Amniotic stem cell (primary cell): ENCODE results near the gene KDM1B.
"Not testable (repeated sequence)": the region's sequence is repeated elsewhere in the genome, so short reads cannot be mapped to it uniquely, and the experiment has no call there.

Source experiments
- DNase-seq: peaks from one replicate; lab custom pipeline; 2025; lab: John Stamatoyannopoulos, UW

KDM1B gene

DNA sequence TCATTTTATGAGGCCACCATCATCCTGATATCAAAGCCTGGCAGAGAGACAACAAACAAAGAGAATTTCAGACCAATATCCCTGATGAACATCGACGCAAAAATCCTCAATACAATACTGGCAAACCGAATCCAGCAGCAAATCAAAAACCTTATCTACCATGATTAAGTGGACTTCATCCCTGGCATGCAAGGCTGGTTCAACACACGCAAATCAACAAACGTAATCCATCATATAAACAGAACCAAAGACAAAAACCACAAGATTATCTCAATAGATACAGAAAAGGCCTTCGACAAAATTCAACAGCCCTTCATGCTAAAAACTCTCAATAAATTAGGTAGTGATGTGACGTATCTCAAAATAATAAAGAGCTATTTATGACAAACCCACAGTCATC, 76.6 kb downstream of the KDM1B start:
- DNase-seq: not testable (repeated sequence)

DNA sequence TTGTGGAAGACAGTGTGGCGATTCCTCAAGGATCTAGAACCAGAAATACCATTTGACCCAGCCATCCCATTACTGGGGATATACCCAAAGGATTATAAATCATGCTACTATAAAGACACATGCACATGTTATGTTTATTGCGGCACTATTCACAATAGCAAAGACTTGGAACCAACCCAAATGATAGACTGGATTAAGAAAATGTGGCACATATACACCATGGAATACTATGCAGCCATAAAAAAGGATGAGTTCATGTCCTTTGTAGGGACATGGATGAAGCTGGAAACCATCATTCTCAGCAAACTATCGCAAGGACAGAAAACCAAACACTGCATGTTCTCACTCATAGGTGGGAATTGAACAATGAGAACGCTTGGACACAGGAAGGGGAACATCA, 78.5 kb downstream of the KDM1B start:
- DNase-seq: not testable (repeated sequence)

DNA sequence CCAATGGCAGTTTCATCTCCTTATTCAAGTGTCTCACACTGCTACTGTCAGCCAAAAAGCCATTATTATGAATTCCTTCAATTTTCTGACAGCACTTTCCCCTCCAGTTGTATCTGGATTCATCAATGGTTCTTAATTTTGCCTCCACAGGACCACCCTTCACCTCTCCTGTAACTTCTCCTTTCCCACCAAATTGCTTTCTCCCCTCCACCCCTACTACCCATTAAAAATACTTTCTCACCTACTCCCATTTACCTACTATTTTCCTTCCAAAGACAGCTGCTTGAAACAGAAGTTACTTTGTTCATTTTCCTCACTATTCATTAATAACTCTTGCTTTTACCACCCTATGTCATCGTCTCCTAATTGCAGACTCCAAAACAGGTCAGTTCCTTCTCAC, 79.3 kb downstream of the KDM1B start:
- no peak for DNase-seq

- DNase-seq: no peak
Observed at GRCh38 chr6:18235524-18235923, 80.3 kb downstream of the KDM1B start.

- DNase-seq: no peak
Observed at GRCh38 chr6:18237167-18237566, 81.9 kb downstream of the KDM1B start.

GRCh38 chr6:18240230-18240629, 85.0 kb downstream of the KDM1B start:
- no peak for DNase-seq

DNA sequence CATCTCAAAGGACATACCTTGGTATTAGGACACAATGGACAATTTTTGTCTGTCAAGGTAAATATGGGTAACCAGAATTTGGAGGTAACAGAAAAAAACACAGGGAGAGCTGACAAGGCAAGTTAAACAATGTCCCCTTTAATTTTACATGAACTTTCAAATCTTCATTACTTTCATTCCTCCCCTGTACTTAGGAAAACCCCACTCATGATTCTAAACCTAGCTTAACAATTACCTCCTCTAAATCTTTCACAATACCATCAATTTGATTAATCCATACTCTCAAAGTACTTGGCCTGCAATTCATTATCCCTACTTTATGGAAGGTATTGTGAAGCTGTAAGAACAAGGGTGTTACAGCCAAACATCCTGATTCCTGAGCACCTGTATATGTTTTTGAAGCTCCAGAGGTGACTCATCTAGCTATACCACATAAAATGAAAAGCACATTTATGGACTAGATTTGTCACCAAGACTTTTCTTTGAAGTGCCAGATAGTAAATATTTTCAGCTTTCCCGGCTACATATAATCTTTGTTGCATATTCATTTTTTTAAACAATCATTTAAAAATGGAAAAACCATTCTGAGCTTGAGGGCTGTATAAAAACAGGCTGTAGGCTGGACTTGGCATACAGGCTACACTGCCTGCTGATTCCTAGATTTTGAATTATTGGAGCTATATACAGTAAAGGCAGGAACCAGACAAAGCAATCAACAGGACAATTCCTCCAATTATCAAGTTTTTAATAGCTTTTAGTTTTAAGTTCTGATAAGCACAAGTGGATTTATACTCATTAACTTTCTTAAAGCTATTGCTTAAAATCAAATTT, 86.2 kb downstream of the KDM1B start:
- no peak for DNase-seq

DNA sequence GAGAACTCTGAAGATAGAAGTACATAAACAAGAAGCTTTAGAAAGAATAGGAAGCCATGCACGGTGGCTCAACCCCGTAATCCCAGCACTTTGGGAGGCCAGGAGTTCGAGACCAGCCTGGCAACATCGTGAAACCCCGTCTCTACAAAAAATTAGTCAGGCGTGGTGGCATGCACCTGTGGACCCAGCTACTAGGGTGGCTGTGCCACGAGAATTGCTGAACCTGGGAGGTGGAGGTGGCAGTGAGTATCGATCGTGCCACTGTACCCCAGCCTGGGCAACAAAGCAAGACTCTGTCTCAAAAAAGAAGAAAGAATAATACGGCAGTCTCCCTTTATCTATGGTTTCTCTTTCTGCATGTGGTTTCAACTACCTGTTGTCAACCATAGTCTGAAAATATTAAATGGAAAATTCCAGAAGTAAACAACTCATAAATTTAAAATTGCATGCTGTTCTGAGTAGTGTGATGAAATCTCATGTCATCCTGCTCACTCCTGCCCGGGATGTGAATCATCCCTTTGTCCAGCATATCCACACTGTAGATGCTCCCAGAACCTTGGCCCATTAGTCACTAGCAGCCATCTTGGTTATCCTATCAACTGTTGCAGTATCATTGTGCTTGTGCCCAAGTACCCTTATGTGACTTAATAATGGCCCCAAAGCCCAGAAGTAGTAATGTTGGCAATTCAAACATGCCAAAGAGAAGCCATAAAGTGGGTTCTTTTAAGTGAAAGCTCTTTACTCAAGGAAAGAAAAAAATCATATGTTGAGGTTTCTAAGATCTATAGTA, 87.0 kb downstream of the KDM1B start:
- DNase-seq: peak; percentile 59

DNA sequence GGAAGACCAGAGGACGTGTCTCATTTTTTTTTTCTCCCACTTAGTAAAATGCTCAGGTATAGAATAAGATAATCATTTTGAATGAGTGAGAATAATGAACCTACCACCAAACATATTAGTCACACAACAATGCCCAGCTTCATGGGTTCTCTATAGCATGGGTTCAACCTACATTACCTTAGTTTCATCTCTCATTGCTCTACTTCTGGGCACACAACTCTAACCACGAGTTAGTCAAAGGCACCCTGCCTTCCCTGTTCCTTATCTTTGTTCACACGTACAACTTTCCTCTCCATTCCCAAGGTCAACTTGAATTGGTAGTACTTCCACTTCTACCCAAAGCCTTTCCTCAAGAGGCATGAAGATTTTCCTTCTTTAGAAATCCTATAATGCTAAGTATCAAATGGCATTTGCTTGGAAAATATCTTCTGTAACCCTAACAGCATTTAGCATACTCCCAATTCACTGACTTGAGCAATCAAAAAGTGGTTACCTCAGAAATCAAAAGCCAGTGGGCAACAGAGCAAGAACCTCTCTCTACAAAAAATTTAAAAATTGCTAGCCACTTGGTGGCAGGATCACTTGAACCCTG, 88.2 kb downstream of the KDM1B start:
- DNase-seq: no peak

DNA sequence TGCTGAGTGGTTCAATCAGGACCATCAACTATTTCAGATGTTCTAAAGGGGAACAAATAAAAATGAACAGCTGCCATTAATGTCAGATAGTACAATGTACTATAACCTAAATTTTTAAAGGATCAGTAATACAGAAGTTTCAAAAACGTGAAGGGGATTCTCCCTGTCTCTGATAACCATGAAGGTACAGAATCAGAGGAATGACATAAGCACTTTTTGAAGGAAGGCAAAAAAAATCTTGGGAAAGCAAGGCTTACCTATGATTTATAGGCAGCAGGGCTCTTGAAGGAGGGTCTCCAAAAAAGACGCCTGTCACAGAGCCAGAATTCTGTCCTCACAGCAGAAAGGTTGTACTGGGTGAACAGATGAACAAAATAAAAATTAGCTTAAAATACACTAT, 89.0 kb downstream of the KDM1B start:
- no peak for DNase-seq

DNA sequence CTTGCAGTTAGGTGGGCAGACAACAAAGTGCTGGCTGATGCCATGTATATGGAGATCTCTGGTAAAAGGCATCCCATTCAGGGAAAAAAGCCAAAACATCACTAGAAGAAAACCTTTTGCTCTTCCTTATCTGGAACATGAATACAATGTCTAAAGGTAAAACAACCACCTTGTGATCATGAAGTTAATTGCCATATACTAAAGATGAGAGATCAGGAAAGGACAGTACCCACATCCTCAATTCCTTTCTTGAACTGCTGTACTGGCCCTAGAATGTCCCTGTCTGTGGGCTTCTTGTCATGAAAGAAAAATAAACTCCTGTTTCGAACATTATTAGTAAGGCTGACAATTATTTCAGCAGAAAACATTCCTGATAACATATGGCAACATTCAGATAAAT, 89.9 kb downstream of the KDM1B start:
- no peak for DNase-seq

- no peak for DNase-seq
Observed at GRCh38 chr6:18245642-18246041, 90.4 kb downstream of the KDM1B start.

DNA sequence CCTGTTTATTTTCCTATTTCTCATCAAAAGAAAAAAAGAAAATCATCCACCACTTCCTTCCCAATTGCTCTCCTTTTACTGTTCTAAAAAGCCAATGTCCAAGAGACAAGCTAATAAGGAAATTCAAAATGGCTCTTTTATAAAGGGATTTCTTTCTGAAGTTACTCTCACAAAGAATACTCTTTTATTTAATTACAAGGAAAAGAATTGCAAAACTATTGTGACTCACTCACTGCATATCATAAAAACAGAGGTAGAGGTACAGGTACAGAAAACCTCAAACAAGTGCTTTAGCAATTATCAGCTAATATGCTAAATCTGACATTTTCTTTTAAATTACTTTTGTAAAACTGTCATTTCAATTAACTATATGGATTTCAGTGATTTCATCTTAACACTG, 91.0 kb downstream of the KDM1B start:
- no peak for DNase-seq

- no peak for DNase-seq
Observed at GRCh38 chr6:18247002-18247401, 91.8 kb downstream of the KDM1B start.

GRCh38 chr6:18248698-18249097, 93.5 kb downstream of the KDM1B start:
- DNase-seq: no peak

GRCh38 chr6:18249271-18249670, 94.0 kb downstream of the KDM1B start:
- DNase-seq: no peak

DNA sequence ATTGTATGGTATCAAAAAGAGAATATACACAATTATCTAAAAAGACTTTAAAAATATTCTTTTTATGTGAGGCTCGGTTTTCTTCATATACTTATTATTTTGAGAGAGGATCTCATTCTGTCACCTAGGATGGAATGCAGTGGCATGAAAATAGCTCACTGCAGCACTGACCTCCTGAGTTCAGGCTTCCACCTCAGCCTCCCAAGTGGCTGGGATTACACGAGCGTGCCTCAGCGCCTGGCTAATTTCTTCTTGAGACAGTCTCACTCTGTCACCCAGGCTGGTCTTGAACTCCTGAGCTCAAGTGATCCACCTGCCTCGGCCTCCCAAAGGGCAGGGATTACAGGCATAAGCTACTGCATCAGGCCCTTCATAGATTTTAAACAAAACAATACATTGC, 98.4 kb downstream of the KDM1B start:
- no peak for DNase-seq

GRCh38 chr6:18254793-18255192, 99.6 kb downstream of the KDM1B start:
- no peak for DNase-seq

DNA sequence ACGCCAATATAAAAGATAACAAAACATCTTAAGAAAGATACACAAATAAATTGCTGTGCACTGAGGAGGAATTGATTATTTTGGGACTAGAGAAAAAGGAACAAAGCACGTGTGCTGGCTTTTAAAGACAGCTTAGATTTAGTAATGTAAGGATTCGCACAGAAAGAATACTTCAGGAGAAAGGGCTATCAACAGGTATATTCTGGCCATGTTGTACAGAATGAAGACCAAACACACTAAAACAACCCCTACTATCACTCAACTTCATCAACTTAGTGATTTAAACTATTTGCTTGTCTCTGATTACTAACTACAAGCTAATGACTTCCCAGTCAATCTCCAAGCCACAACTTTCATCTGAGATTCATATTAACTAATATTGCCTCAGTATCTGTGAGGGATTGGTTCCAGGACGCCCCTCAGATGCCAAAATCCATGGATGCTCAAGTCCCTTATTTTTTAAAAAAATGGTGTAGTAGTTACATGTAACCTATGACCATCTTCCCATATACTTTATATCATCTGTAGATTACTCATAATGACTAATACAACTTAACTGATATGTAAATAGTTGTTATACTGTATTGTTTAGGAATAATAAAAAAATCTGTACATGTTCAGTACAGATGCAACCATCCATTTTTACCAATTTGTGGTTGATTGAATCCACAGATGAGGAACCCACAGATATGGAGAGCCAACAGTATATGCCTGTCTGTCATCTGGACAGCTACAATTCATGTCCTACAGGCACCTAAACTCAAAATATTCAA, 104.6 kb downstream of the KDM1B start:
- DNase-seq: no peak

DNA sequence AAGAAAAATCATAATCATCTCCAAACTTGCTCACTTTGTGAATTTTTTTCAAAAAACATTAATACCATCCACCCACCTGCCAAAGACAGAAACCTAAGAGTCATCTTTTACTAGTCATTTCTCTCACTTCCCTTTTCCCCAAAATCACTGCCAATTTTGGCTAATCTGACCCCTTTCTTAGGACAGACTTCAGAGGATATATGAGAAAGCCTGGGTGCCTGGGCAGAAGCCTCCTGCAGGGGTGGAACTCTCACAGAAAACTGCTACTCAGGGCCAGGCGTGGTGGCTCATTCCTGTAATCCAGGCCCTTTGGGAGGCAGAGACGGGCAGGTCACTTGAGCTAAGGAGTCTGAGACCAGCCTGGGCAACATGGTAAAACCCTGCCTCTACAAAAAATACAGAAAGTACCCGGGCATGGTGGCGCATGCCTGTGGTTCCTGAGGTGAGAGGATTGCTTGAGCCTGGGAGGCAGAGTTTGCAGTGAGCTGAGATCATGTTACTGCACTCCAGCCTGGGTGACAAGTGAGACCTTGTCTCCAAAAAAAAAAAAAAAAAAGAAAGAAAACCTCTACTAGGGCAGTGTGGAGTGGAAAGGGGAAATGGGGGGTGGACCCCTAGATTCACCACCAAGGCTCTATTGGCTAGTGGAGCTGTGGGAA, 105.4 kb downstream of the KDM1B start:
- no peak for DNase-seq

DNA sequence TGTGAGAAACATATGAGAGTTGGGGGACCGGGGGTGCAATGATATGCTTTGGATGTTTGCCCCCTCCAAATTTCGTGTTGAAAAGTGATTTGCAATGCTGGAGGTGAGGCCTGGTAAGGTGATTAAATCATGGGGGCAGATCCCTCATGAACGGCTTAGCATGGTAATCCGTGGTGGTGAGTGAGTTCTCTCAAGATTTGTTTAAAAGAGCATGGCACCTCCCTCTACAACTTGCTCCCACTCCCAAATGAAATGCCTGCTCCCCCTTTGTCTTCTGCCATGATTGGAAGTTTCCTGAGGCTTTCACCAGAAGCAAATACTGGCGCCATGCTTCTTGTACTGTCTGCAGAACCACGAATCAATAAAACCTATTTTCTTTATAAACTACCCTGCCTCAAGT, 106.7 kb downstream of the KDM1B start:
- no peak for DNase-seq
